Duodenal mucosa (tissue), 2 donors: ENCODE data around the gene TMEM11.
"Not testable (repeated sequence)": the region's sequence is repeated elsewhere in the genome, so short reads cannot be mapped to it uniquely, and the experiment has no call there.

ENCODE experiments used
- H3K27ac ChIP-seq: one replicate; pipeline ENCODE4 v1.7.0; 2013; ENCODE audit warnings: low read depth, low read length
- H3K27me3 ChIP-seq, 2 donors: one replicate each; pipeline ENCODE4 v1.7.0; 2013; ENCODE audit warnings: low read length in 2 of 2, control low read depth in 1 of 2; ENCODE audit not compliant: insufficient read depth in 2 of 2, control insufficient read depth in 1 of 2
- H3K36me3 ChIP-seq, 2 donors: one replicate each; pipeline ENCODE4 v1.7.0; 2013; ENCODE audit warnings: low read length in 2 of 2, control low read depth in 1 of 2; ENCODE audit not compliant: insufficient read depth in 2 of 2, control insufficient read depth in 1 of 2
- H3K4me1 ChIP-seq, 2 donors: one replicate each; pipeline ENCODE4 v1.7.0; 2013; ENCODE audit warnings: low read length in 2 of 2, control low read depth in 1 of 2; ENCODE audit not compliant: insufficient read depth in 2 of 2, control insufficient read depth in 1 of 2
- H3K4me3 ChIP-seq, 2 donors: one replicate each; pipeline ENCODE4 v1.7.0; 2013; ENCODE audit warnings: low read length in 2 of 2, low read depth in 1 of 2
- H3K9ac ChIP-seq, 2 donors: one replicate each; pipeline ENCODE4 v1.7.0; 2013; ENCODE audit warnings: low read length in 2 of 2, low read depth in 1 of 2
- H3K9me3 ChIP-seq, 2 donors: one replicate each; pipeline ENCODE4 v1.7.0; 2013; ENCODE audit warnings: low read length in 2 of 2, control low read depth in 1 of 2; ENCODE audit not compliant: control insufficient read depth in 1 of 2

TMEM11 gene

GRCh38 chr17:21241564-21241963, 27.6 kb upstream of the TMEM11 start:
- no peak overlapping the region for H3K9ac ChIP-seq
- no peaks in the 10 kb centered on the region for H3K36me3 ChIP-seq
- H3K27me3 ChIP-seq = no peaks in the 10 kb centered on the region
- peaks cover 0 to 5% of the 10 kb centered on the region in 2 donors for H3K4me1 ChIP-seq
- no peaks in the 10 kb centered on the region for H3K9me3 ChIP-seq
- no peak overlapping the region for H3K27ac ChIP-seq
- H3K4me3 ChIP-seq = no peak overlapping the region

DNA sequence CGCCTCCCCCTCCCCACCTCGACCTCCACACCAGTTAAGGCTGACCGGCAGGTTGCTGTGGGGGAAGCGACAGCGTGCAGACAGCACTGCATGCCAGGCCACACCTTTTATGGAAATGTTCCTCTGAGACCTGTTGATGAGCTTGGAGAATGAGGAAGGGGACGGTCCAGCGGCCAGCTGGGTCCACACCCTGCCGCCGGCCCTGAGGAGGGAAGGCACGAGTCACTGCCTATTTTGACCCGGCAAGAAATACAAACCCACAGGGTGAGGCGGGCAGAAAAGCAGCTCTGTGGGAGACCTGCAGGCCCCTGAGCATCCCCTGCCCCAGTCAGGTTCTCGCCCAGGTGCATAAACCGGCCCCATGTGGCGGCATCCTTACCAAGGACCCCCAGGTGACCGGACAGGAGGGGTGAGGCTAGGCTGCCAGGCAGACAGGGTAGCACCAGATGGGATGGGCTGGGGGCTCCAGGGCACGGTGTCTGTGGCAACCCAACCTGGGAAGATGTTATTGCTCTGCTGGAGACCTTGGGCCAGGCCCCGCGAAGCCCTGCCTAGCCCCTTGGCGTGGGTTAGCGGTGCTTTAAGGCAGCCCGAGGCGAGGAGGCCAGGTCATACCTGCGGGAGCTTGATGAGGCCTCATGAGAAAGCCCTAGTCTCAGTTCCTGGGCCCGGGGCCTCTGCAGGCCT, 26.6 kb upstream of the TMEM11 start:
- Histone ChIP-seq H3K36me3 (no peaks in the 10 kb centered on the region), H3K27ac (no peak overlapping the region), H3K4me1 (peaks cover 0 to 5% of the 10 kb centered on the region in 2 donors), H3K27me3 (no peaks in the 10 kb centered on the region), H3K9me3 (no peaks in the 10 kb centered on the region), H3K9ac (no peak overlapping the region), H3K4me3 (no peak overlapping the region)

DNA sequence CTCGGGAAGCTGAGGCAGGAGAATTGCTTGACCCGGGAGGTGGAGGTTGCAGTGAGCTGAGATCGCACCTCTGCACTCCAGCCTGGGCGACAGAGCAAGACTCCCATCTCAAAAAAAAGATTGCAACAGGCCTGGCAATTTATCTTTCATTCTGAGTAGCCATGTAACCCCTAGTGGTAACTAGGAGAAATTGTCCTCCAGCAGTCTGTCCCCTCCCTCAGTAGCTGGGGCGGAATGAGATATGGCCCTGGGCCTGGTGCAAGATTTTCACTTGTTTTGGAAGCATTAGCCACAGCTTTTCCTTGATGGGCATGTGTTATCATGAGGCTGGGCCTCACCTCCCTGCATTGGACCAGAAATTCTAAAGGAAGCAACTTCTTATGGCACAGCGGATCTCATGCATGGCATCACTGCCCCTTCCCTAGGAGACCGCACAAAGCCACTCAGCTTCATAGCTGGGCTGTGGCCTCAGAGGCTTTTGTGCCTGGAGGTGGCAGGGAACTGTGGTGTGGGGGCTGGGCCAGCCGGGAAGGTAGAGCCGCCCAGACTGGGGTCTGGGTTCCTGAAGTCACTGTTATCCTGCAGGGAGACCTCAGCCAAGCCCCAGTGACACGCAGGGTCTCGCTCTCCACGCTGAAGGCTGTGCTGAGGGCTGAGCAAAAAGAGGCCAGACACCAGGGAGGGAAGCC, 25.9 kb upstream of the TMEM11 start:
- H3K9me3 ChIP-seq = no peaks in the 10 kb centered on the region
- H3K4me3 ChIP-seq = no peak overlapping the region
- H3K27me3 ChIP-seq = no peaks in the 10 kb centered on the region
- H3K36me3 ChIP-seq = no peaks in the 10 kb centered on the region
- H3K9ac ChIP-seq = no peak overlapping the region
- peaks cover 0 to 5% of the 10 kb centered on the region in 2 donors for H3K4me1 ChIP-seq
- no peak overlapping the region for H3K27ac ChIP-seq

DNA sequence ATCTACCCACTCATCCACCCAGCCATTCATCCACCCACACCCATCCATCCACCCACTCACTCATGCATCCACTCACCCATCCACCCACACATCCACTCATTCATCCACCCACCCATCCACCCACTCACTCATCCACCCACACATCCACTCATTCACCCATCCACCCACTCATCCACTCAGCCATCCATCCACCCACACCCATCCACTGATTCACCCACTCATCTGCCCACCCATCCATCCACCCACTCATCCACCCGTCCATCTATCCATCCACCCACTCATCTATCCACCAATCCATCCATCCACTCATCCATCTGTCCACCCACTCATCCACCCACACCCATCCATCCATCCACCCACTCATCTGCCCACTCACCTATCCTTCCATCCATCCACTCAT, 22.0 kb upstream of the TMEM11 start:
- Histone ChIP-seq H3K9ac (no peak overlapping the region), H3K27me3 (no peaks in the 10 kb centered on the region), H3K4me1 (no peaks in the 10 kb centered on the region), H3K36me3 (no peaks in the 10 kb centered on the region), H3K9me3 (peaks cover 3 to 5% of the 10 kb centered on the region in 2 donors), H3K27ac (no peak overlapping the region), H3K4me3 (no peak overlapping the region)

GRCh38 chr17:21233581-21234347, 19.8 kb upstream of the TMEM11 start:
- Histone ChIP-seq H3K4me1 (no peaks in the 10 kb centered on the region), H3K4me3 (no peak overlapping the region), H3K36me3 (no peaks in the 10 kb centered on the region), H3K9ac (no peak overlapping the region), H3K9me3 (peaks cover 3 to 5% of the 10 kb centered on the region in 2 donors), H3K27ac (no peak overlapping the region), H3K27me3 (no peaks in the 10 kb centered on the region)

DNA sequence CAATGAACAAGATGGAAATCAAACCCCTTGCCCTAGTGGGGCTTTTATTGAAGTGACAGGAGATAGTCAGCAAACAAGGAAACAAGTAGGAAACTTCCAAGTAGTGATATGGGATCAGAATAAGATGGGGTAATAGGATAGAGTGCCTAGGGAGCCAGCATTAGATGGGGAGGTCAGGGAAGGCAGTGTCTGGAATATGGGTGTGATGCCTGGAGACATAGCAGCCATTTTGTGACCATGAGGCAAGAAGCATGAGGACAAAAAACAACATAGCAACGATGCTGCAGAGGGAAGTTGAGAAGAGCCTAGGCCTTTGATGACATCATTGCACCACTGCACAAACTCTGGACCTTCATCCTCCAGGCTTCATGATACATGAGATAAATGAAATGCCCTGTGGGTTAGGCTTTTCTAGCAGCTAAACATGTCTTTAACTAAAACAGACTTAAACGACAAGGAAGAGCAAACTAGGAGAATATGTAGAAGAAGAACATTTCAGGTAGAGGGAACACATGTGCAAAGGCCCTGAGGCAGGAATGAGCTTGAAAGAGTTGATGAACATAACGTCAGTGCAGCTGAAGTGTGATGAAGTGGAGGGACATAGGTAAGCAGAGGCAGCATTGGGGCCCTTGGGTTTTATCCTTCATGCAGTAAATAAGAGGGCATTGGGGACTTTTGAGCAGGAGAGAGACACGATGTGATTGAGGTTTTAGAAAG, 18.2 kb upstream of the TMEM11 start:
- H3K27ac ChIP-seq = no peak overlapping the region
- no peaks in the 10 kb centered on the region for H3K27me3 ChIP-seq
- H3K36me3 ChIP-seq = no peaks in the 10 kb centered on the region
- H3K4me1 ChIP-seq = no peaks in the 10 kb centered on the region
- H3K9me3 ChIP-seq = peaks cover 3 to 5% of the 10 kb centered on the region in 2 donors
- no peak overlapping the region for H3K9ac ChIP-seq
- H3K4me3 ChIP-seq = no peak overlapping the region

DNA sequence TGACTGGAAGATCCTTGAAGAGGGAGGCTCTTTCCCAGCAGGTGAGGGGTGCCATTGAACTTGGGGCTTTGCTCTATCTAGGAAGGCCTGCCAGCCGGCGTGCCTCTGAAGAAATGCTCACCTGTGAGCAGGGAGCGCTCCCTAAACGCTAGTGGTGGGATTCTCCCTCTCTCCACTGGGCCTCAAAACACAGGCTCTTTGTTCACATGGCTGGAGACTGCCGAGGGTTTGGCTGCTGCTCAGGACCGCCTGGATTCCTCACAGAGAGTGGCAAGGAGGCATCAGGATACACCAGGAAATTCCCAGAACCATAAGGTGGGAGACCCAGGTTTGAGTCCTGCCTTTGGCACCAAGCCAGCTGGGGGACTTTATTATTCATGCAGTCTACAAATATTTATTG, 17.6 kb upstream of the TMEM11 start:
- Histone ChIP-seq H3K4me3 (no peak overlapping the region), H3K9me3 (peaks cover 3 to 5% of the 10 kb centered on the region in 2 donors), H3K4me1 (no peaks in the 10 kb centered on the region), H3K9ac (no peak overlapping the region), H3K27ac (no peak overlapping the region), H3K27me3 (no peaks in the 10 kb centered on the region), H3K36me3 (no peaks in the 10 kb centered on the region)

GRCh38 chr17:21228845-21229244, 14.9 kb upstream of the TMEM11 start:
- Histone ChIP-seq H3K9ac (no peak overlapping the region), H3K4me1 (no peaks in the 10 kb centered on the region), H3K9me3 (peaks cover 3 to 5% of the 10 kb centered on the region in 2 donors), H3K27me3 (no peaks in the 10 kb centered on the region), H3K4me3 (no peak overlapping the region), H3K27ac (no peak overlapping the region), H3K36me3 (no peaks in the 10 kb centered on the region)

DNA sequence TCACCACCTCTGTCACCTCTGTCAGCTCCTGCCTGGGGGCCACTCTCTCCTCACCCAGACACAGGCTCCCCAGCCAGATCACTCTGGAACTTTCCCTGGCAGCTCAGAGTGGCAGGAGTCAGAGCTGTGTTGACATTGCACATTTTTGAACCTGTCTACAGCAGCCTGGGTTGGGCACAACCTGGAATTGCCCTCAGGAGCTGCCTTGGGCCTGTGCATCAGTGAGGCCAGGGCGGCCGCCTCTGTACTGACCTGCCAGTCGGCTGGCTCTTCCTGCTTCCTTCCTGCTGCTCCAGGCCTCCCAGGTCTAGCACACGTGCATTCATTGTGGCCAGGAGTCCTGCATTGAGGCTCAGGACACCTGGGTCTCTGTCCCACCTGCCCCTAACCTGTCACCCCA, 14.2 kb upstream of the TMEM11 start:
- peaks cover 3 to 5% of the 10 kb centered on the region in 2 donors for H3K9me3 ChIP-seq
- no peak overlapping the region for H3K27ac ChIP-seq
- H3K4me1 ChIP-seq = no peaks in the 10 kb centered on the region
- no peak overlapping the region for H3K9ac ChIP-seq
- no peaks in the 10 kb centered on the region for H3K36me3 ChIP-seq
- H3K27me3 ChIP-seq = no peaks in the 10 kb centered on the region
- no peak overlapping the region for H3K4me3 ChIP-seq

GRCh38 chr17:21227277-21227676, 13.3 kb upstream of the TMEM11 start:
- H3K4me3 ChIP-seq, H3K9me3 ChIP-seq, H3K9ac ChIP-seq, H3K27me3 ChIP-seq, H3K4me1 ChIP-seq, H3K27ac ChIP-seq, H3K36me3 ChIP-seq: not testable (repeated sequence)
